HepG2 (cell line): ENCODE results near the gene ANP32B. TPM values are rescaled to one million over a fixed set of nuclear protein-coding genes. Genes with fewer than 3 reads are reported as not detected.

Experiments used
- DR1 ChIP-seq: sonication (generic); formaldehyde crosslinking; IDR thresholded peaks from 2 replicates; pipeline ENCODE4 v1.8.0; 2021; ENCODE audit warnings: mild to moderate bottlenecking, missing genetic modification reagents, inconsistent platforms
- EP300 ChIP-seq, 3 experiments: sonication (generic) in 1 of 3; formaldehyde crosslinking in 1 of 3; IDR thresholded peaks; 2 replicates each; pipeline versions ENCODE4 v1.5.1 to v1.6.1; 2011 to 2020; ENCODE audit warnings: low read depth in 2 of 3, low read length in 2 of 3, borderline replicate concordance in 1 of 3, improper control_type of control experiment in 1 of 3, mild to moderate bottlenecking in 1 of 3, missing genetic modification reagents in 1 of 3, moderate library complexity in 1 of 3
- MED1 ChIP-seq: sonication (generic); formaldehyde crosslinking; IDR thresholded peaks from 2 replicates; pipeline ENCODE4 v1.4.0; 2020; ENCODE audit warnings: missing genetic modification reagents
- SKI ChIP-seq: fragments of 450-650 bp; IDR thresholded peaks from one replicate; pipeline ENCODE4 v1.6.1; 2018; ENCODE audit warnings: mild to moderate bottlenecking; ENCODE audit not compliant: partially characterized antibody
- TAF1 ChIP-seq: sonication (generic); formaldehyde crosslinking; IDR thresholded peaks from 2 replicates; pipeline ENCODE4 v1.4.0; 2020; ENCODE audit warnings: missing genetic modification reagents
- TEAD2 ChIP-seq: sonication (generic); formaldehyde crosslinking; IDR thresholded peaks from 2 replicates; pipeline ENCODE4 v1.9.0; 2021; ENCODE audit warnings: missing genetic modification reagents
- TEAD3 ChIP-seq: optimal IDR thresholded peaks from 2 replicates; pipeline ENCODE3; 2016; ENCODE audit warnings: borderline replicate concordance
- ZNF510 ChIP-seq: sonication (generic); formaldehyde crosslinking; IDR thresholded peaks from 2 replicates; pipeline ENCODE4 v1.4.0; 2020; ENCODE audit warnings: low read depth, mild to moderate bottlenecking, missing genetic modification reagents
- polyA plus RNA-seq, 8 experiments: library from polyadenylated mRNA; depleted of rRNA in 3 of 8; stranded (reverse) in 7 of 8; unstranded in 1 of 8; fragments of >200 nt; fragmentation: Illumina TruSeq in 4 of 8; extraction: Trizol in 4 of 8; gene quantifications; 2 replicates each; pipeline versions ENCODE4 v1.2.1 to v1.2.3, GENCODE V29; 2011 to 2016; ENCODE audit warnings: low read depth in 4 of 8, missing spikeins in 1 of 8, mixed read lengths in 1 of 8; ENCODE audit not compliant: insufficient read depth in 1 of 8
- total RNA-seq, 5 experiments: library from RNA; depleted of rRNA; stranded (reverse); fragments of >200 nt; fragmentation: Illumina TruSeq; extraction: Trizol; gene quantifications; 2 replicates each; pipeline ENCODE4 v1.2.3, GENCODE V29; 2016; ENCODE audit warnings: low read depth in 1 of 5
- TF ChIP-seq, protein P1 (sequence below): sonication (generic); formaldehyde crosslinking; IDR thresholded peaks from 2 replicates; pipeline ENCODE4 v1.8.1; 2023; ENCODE audit warnings: mild to moderate bottlenecking, missing genetic modification reagents
- TF ChIP-seq, protein P2 (sequence below): sonication (generic); formaldehyde crosslinking; IDR thresholded peaks from 2 replicates; pipeline ENCODE4 v1.8.0; 2022; ENCODE audit warnings: mild to moderate bottlenecking, missing genetic modification reagents
- TF ChIP-seq, protein P3 (sequence below): sonication (generic); formaldehyde crosslinking; IDR thresholded peaks from 2 replicates; pipeline ENCODE4 v1.8.0; 2022; ENCODE audit warnings: mild to moderate bottlenecking, missing genetic modification reagents; ENCODE audit not compliant: insufficient replicate concordance
- TF ChIP-seq, protein P4 (sequence below): sonication (generic); formaldehyde crosslinking; IDR thresholded peaks from 2 replicates; pipeline ENCODE4 v1.8.0; 2022; ENCODE audit warnings: mild to moderate bottlenecking, missing genetic modification reagents, moderate library complexity
- TF ChIP-seq, protein P5 (sequence below): sonication (generic); formaldehyde crosslinking; IDR thresholded peaks from 2 replicates; pipeline ENCODE4 v1.4.0; 2020; ENCODE audit warnings: missing genetic modification reagents, borderline replicate concordance

Gene ANP32B
- total and polyA plus RNA-seq, 2 of the 13 experiments (the other 11 are each of a cell fraction or from before 2014, with no cell fraction given): 22.1 to 37.5 TPM

DNA sequence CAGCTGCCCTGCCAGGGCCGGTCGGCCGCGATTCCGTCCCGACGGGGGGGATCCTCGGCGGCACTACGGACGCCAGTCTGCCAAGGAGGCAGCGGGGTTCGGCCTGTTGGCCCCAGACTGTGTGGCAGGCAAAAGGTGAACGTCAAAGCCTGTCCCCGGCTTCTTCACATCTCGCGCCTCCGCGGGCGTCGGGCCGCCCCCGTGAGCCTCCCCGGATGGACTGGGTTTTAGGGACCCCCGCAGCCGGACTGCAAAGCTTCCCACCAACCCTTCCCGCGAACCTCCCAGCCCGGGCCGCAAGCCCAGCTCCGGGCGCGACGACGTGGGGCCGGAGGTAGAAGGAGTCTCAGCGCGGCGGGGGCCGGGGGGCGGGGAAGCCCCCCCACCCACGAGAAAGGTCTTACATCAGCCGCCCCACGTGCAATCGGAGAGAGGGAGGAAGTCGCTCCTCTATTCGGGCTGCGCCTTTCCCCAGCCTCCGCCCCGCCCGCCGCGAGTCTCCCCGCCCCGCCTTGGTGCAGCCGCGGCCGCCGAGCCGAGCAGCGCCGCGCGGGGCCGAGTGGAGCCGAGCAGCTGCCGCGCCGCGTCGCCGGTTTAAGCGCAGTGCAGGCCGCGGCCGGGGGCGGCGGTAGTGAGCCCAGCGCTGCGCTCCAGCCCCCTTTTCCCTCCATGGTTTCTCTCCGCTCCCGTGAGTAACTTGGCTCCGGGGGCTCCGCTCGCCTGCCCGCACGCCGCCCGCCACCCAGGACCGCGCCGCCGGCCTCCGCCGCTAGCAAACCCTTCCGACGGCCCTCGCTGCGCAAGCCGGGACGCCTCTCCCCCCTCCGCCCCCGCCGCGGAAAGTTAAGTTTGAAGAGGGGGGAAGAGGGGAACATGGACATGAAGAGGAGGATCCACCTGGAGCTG lies at the start of gene ANP32B (continued):
- TF ChIP-seq DR1 (CRISPR knock-in tag) (peak; percentile 72; the same call in 1 of the 2 replicates), EP300 (IDR thresholded peaks at IDR 0.05; ENCODE audit: low read depth in 2 of 2, low read length in 2 of 2) (peak in 1 of 2 experiments; percentile 22; a peak in 1 of 4 replicates), EP300 (CRISPR knock-in tag; IDR thresholded peaks at IDR 0.05; ENCODE audit: borderline replicate concordance) (peak; percentile 27; the same call in 1 of the 2 replicates), MED1 (CRISPR knock-in tag) (peak; percentile 47; the same call in 1 of the 2 replicates), TEAD2 (CRISPR knock-in tag) (no peak), TEAD3 (no peak), ZNF510 (CRISPR knock-in tag) (no peak), SKI (peak; percentile 24), TAF1 (CRISPR knock-in tag) (peak; percentile 70; the same call in 1 of the 2 replicates)
- TF ChIP-seq, protein P1, sequence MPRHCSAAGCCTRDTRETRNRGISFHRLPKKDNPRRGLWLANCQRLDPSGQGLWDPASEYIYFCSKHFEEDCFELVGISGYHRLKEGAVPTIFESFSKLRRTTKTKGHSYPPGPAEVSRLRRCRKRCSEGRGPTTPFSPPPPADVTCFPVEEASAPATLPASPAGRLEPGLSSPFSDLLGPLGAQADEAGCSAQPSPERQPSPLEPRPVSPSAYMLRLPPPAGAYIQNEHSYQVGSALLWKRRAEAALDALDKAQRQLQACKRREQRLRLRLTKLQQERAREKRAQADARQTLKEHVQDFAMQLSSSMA (CRISPR knock-in tag): 0 out of 2 replicates have a peak, but pooled peaks have one; percentile 10
- TF ChIP-seq, protein P2, sequence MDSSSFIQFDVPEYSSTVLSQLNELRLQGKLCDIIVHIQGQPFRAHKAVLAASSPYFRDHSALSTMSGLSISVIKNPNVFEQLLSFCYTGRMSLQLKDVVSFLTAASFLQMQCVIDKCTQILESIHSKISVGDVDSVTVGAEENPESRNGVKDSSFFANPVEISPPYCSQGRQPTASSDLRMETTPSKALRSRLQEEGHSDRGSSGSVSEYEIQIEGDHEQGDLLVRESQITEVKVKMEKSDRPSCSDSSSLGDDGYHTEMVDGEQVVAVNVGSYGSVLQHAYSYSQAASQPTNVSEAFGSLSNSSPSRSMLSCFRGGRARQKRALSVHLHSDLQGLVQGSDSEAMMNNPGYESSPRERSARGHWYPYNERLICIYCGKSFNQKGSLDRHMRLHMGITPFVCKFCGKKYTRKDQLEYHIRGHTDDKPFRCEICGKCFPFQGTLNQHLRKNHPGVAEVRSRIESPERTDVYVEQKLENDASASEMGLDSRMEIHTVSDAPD (CRISPR knock-in tag): no peak
- TF ChIP-seq, protein P3, sequence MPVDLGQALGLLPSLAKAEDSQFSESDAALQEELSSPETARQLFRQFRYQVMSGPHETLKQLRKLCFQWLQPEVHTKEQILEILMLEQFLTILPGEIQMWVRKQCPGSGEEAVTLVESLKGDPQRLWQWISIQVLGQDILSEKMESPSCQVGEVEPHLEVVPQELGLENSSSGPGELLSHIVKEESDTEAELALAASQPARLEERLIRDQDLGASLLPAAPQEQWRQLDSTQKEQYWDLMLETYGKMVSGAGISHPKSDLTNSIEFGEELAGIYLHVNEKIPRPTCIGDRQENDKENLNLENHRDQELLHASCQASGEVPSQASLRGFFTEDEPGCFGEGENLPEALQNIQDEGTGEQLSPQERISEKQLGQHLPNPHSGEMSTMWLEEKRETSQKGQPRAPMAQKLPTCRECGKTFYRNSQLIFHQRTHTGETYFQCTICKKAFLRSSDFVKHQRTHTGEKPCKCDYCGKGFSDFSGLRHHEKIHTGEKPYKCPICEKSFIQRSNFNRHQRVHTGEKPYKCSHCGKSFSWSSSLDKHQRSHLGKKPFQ (CRISPR knock-in tag): no peak
- TF ChIP-seq, protein P4, sequence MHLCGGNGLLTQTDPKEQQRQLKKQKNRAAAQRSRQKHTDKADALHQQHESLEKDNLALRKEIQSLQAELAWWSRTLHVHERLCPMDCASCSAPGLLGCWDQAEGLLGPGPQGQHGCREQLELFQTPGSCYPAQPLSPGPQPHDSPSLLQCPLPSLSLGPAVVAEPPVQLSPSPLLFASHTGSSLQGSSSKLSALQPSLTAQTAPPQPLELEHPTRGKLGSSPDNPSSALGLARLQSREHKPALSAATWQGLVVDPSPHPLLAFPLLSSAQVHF (CRISPR knock-in tag): no peak
- TF ChIP-seq, protein P5, sequence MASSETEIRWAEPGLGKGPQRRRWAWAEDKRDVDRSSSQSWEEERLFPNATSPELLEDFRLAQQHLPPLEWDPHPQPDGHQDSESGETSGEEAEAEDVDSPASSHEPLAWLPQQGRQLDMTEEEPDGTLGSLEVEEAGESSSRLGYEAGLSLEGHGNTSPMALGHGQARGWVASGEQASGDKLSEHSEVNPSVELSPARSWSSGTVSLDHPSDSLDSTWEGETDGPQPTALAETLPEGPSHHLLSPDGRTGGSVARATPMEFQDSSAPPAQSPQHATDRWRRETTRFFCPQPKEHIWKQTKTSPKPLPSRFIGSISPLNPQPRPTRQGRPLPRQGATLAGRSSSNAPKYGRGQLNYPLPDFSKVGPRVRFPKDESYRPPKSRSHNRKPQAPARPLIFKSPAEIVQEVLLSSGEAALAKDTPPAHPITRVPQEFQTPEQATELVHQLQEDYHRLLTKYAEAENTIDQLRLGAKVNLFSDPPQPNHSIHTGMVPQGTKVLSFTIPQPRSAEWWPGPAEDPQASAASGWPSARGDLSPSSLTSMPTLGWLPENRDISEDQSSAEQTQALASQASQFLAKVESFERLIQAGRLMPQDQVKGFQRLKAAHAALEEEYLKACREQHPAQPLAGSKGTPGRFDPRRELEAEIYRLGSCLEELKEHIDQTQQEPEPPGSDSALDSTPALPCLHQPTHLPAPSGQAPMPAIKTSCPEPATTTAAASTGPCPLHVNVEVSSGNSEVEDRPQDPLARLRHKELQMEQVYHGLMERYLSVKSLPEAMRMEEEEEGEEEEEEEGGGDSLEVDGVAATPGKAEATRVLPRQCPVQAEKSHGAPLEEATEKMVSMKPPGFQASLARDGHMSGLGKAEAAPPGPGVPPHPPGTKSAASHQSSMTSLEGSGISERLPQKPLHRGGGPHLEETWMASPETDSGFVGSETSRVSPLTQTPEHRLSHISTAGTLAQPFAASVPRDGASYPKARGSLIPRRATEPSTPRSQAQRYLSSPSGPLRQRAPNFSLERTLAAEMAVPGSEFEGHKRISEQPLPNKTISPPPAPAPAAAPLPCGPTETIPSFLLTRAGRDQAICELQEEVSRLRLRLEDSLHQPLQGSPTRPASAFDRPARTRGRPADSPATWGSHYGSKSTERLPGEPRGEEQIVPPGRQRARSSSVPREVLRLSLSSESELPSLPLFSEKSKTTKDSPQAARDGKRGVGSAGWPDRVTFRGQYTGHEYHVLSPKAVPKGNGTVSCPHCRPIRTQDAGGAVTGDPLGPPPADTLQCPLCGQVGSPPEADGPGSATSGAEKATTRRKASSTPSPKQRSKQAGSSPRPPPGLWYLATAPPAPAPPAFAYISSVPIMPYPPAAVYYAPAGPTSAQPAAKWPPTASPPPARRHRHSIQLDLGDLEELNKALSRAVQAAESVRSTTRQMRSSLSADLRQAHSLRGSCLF (CRISPR knock-in tag): no peak
